Measurements from ENCODE around the gene AHRR.

Gene AHRR

DNA sequence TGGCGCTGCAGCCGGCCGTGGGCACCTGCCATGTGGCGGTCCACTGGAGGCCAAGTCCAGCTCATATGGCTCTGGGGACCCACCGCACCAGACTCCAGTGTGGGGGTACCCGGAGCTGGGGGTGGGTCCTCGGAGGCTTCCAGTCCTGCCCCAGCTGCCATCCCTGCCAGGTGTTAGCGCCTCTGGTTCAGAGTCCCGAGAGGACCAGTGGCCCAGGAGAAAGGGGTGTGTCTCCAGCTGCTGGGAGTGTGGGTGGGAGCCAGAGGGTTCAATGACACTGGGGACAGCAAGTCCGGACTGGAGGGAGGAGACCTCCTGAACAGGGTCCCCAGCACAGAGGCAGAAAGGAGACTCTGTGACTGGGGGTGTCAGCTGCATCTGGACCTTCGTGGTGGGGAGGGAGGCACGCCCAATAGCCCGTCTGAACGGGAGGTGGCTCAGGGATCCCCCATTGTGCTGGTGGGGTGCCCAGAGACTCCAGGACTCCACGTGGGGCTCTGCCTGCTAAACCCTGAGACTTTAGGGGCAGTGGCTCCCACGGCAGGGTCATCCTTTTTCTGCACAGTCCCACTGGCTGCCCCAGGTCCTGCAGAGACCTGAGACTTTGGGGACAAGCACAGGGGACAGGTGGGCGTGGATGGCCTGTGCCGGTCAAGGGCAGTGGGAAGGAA, 2.4 kb upstream of the AHRR start:
- peaks cover 39% of the 10 kb centered on the region for H3K27me3 ChIP-seq (ENCODE audit: insufficient read depth, poor library complexity, severe bottlenecking)
- TF ChIP-seq, protein P1, sequence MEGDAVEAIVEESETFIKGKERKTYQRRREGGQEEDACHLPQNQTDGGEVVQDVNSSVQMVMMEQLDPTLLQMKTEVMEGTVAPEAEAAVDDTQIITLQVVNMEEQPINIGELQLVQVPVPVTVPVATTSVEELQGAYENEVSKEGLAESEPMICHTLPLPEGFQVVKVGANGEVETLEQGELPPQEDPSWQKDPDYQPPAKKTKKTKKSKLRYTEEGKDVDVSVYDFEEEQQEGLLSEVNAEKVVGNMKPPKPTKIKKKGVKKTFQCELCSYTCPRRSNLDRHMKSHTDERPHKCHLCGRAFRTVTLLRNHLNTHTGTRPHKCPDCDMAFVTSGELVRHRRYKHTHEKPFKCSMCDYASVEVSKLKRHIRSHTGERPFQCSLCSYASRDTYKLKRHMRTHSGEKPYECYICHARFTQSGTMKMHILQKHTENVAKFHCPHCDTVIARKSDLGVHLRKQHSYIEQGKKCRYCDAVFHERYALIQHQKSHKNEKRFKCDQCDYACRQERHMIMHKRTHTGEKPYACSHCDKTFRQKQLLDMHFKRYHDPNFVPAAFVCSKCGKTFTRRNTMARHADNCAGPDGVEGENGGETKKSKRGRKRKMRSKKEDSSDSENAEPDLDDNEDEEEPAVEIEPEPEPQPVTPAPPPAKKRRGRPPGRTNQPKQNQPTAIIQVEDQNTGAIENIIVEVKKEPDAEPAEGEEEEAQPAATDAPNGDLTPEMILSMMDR (IDR thresholded peaks at IDR 0.05; ENCODE audit: poor library complexity, severe bottlenecking): no peak
- H3K36me3 ChIP-seq (ENCODE audit: low read depth): peaks cover 10% of the 10 kb centered on the region
- no peak overlapping the region for H3K27ac ChIP-seq (ENCODE audit: poor library complexity, severe bottlenecking)
- no peak overlapping the region for H3K4me3 ChIP-seq (ENCODE audit: severe bottlenecking)
- DNase-seq (ENCODE audit: low spot score): peak; percentile 62
- ATAC-seq (ENCODE audit: low read depth): no peak
- H3K4me1 ChIP-seq (ENCODE audit: insufficient read depth, poor library complexity, severe bottlenecking): no peaks in the 10 kb centered on the region
- H3K9me3 ChIP-seq (ENCODE audit: severe bottlenecking): no peaks in the 10 kb centered on the region

DNA sequence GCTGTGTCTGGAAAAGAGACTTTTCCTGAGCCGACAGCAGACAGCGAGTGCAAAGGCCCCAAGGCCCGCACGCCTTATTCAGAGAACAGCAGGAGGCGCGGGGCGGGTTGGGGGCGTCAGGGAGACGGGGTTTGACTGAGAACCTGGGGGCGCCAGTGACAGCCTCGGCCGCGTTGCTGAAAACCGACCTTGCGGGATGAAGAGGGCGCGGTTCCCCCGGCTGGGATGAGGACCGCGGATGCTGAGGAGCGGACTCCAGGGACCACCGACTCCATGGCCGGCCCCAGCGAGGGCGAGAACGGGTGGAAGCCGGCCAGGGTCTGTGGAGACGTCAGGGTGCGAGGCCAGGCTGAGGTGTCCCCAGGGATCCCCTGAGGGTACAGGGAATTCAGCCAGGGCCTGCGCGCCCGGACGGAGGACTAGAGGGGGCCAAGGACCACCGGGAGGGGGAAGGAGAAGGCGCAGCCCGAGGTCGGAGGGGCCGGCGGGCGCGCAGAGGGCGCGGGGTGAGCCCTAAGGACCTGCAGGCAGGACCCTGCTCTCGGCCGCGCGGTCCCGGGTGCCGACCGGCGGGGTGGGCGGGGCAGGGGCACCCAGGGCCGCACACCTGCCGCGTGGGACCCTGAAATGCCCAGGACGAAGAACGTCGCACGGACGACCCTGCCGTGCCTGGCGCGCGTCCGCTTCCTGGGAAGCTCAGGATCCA, 837 bp upstream of the AHRR start:
- Histone ChIP-seq H3K9me3 (ENCODE audit: severe bottlenecking) (no peaks in the 10 kb centered on the region), H3K36me3 (ENCODE audit: low read depth) (no peaks in the 10 kb centered on the region), H3K27me3 (ENCODE audit: insufficient read depth, poor library complexity, severe bottlenecking) (peaks cover 39% of the 10 kb centered on the region), H3K4me1 (ENCODE audit: insufficient read depth, poor library complexity, severe bottlenecking) (no peaks in the 10 kb centered on the region), H3K27ac (ENCODE audit: poor library complexity, severe bottlenecking) (no peak overlapping the region), H3K4me3 (ENCODE audit: severe bottlenecking) (peak overlapping the region; percentile 44)
- peak; percentile 0; the same call in 1 of the 3 replicates for ATAC-seq (ENCODE audit: low read depth)
- TF ChIP-seq, protein P1 (IDR thresholded peaks at IDR 0.05; ENCODE audit: poor library complexity, severe bottlenecking): no peak
- DNase-seq (ENCODE audit: low spot score): peak; percentile 70

GRCh38 chr5:321726-322251, 275 bp downstream of the AHRR start:
- peak; percentile 0; the same call in 2 of the 3 replicates for ATAC-seq (ENCODE audit: low read depth)
- peaks cover 39% of the 10 kb centered on the region for H3K27me3 ChIP-seq (ENCODE audit: insufficient read depth, poor library complexity, severe bottlenecking)
- no peaks in the 10 kb centered on the region for H3K9me3 ChIP-seq (ENCODE audit: severe bottlenecking)

GRCh38 chr5:322281-322941, 897 bp downstream of the AHRR start:
- Histone ChIP-seq H3K27me3 (ENCODE audit: insufficient read depth, poor library complexity, severe bottlenecking) (peaks cover 39% of the 10 kb centered on the region), H3K4me1 (ENCODE audit: insufficient read depth, poor library complexity, severe bottlenecking) (no peaks in the 10 kb centered on the region), H3K9me3 (ENCODE audit: severe bottlenecking) (no peaks in the 10 kb centered on the region), H3K27ac (ENCODE audit: poor library complexity, severe bottlenecking) (no peak overlapping the region), H3K4me3 (ENCODE audit: severe bottlenecking) (peak overlapping the region; percentile 44), H3K36me3 (ENCODE audit: low read depth) (no peaks in the 10 kb centered on the region)
- no peak for DNase-seq (ENCODE audit: low spot score)
- ATAC-seq (ENCODE audit: low read depth): no peak
- TF ChIP-seq, protein P1 (IDR thresholded peaks at IDR 0.05; ENCODE audit: poor library complexity, severe bottlenecking): no peak

More at GRCh38 chr5:321726-322251, 275 bp downstream of the AHRR start:
- Histone ChIP-seq H3K4me1 (ENCODE audit: insufficient read depth, poor library complexity, severe bottlenecking) (no peaks in the 10 kb centered on the region), H3K27ac (ENCODE audit: poor library complexity, severe bottlenecking) (no peak overlapping the region), H3K4me3 (ENCODE audit: severe bottlenecking) (peak overlapping the region; percentile 44), H3K36me3 (ENCODE audit: low read depth) (no peaks in the 10 kb centered on the region)
- TF ChIP-seq, protein P1 (IDR thresholded peaks at IDR 0.05; ENCODE audit: poor library complexity, severe bottlenecking): peak; percentile 70
- DNase-seq (ENCODE audit: low spot score): peak; percentile 68

All from RWPE2 (cell line).